HEK293T (cell line): ENCODE results near the gene ATP13A4.

Experiments used
- CTCF ChIA-PET: fragments of 350-600 bp; formaldehyde crosslinking; extraction: SDS; loops from one replicate; lab custom pipeline; 2021; ENCODE audit warnings: antibody characterized with exemption, inconsistent platforms; lab: Yijun Ruan, JAX
- POLR2A ChIA-PET: fragments of 350-600 bp; formaldehyde crosslinking; extraction: SDS; loops from one replicate; lab custom pipeline; 2020; ENCODE audit warnings: antibody characterized with exemption, inconsistent platforms; lab: Yijun Ruan, JAX
- DNase-seq: peaks from one replicate; pipeline ENCODE4 v3.0.0; 2012; ENCODE audit warnings: mixed read lengths; ENCODE audit errors: extremely low spot score
- ARNT ChIP-seq: fragments of 450-650 bp; IDR thresholded peaks from 2 replicates; pipeline ENCODE4 v1.6.1; 2017; ENCODE audit warnings: mild to moderate bottlenecking
- BHLHE40 ChIP-seq: fragments of 450-650 bp; IDR thresholded peaks from 2 replicates; pipeline ENCODE4 v1.6.1; 2016; ENCODE audit warnings: mild to moderate bottlenecking, moderate library complexity, borderline replicate concordance
- CTBP1 ChIP-seq: fragments of 450-650 bp; IDR thresholded peaks from 2 replicates; pipeline ENCODE4 v1.6.1; 2016; ENCODE audit warnings: borderline replicate concordance
- ELF4 ChIP-seq: fragments of 450-650 bp; IDR thresholded peaks from 2 replicates; pipeline ENCODE4 v1.6.1; 2017; ENCODE audit warnings: antibody characterized with exemption
- FOXA1 ChIP-seq: fragments of 450-650 bp; IDR thresholded peaks from 2 replicates; pipeline ENCODE4 v1.6.1; 2016; ENCODE audit warnings: mild to moderate bottlenecking
- FOXK2 ChIP-seq: fragments of 450-650 bp; IDR thresholded peaks from 2 replicates; pipeline ENCODE4 v1.6.1; 2016; ENCODE audit warnings: mild to moderate bottlenecking
- FOXM1 ChIP-seq: fragments of 450-650 bp; IDR thresholded peaks from 2 replicates; pipeline ENCODE4 v1.6.1; 2017; ENCODE audit warnings: mild to moderate bottlenecking, borderline replicate concordance
- HDGF ChIP-seq: fragments of 450-650 bp; IDR thresholded peaks from 2 replicates; pipeline ENCODE4 v1.6.1; 2017; ENCODE audit warnings: antibody characterized with exemption, borderline replicate concordance
- L3MBTL2 ChIP-seq: fragments of 450-650 bp; conservative IDR thresholded peaks from 2 replicates; pipeline ENCODE4 v1.6.1; 2016; ENCODE audit warnings: mild to moderate bottlenecking
- LEF1 ChIP-seq: fragments of 450-650 bp; IDR thresholded peaks from 2 replicates; pipeline ENCODE4 v1.6.1; 2017; ENCODE audit warnings: mild to moderate bottlenecking, borderline replicate concordance
- NFRKB ChIP-seq: fragments of 450-650 bp; IDR thresholded peaks from 2 replicates; pipeline ENCODE4 v1.6.1; 2016; ENCODE audit warnings: mild to moderate bottlenecking, moderate library complexity
- SP1 ChIP-seq: fragments of 450-650 bp; IDR thresholded peaks from 2 replicates; pipeline ENCODE4 v1.6.1; 2017
- SUZ12 ChIP-seq: fragments of 450-650 bp; IDR thresholded peaks from 2 replicates; pipeline ENCODE4 v1.6.1; 2016; ENCODE audit warnings: mild to moderate bottlenecking
- TARDBP ChIP-seq: fragments of 450-650 bp; IDR thresholded peaks from 2 replicates; pipeline ENCODE4 v1.6.1; 2016
- ZNF384 ChIP-seq: fragments of 450-650 bp; IDR thresholded peaks from 2 replicates; pipeline ENCODE4 v1.6.1; 2016
- TF ChIP-seq, protein P1 (sequence below): fragments of 450-650 bp; IDR thresholded peaks from 2 replicates; pipeline ENCODE4 v1.6.1; 2016

The ATP13A4 gene

DNA sequence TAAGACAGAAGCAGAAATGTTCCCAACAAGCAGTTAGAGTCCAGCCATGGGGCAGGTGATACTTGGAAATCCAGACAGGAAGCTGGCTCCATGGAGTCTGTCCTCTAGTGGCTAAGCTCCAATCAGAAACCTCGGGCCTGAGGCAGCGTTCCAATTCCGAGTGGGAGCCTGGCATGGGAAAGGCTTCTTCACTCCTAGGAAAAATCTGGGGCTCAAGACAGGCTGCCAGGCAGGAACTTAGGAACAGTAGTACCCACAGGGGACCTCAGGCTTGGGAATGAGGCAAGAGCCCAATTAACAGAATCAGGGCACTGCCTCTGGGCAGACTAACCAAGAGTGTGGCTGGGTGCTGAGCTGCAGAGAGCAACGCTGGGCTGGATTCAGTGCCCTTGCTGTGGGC is 6.2 kb upstream of the ATP13A4 start:
- POLR2A ChIA-PET = no interaction called here
- TF ChIP-seq TARDBP = no peak
- no peak for TF ChIP-seq ARNT
- no peak for TF ChIP-seq HDGF
- TF ChIP-seq FOXK2 = no peak
- CTCF ChIA-PET = no interaction called here
- DNase-seq = no peak

DNA sequence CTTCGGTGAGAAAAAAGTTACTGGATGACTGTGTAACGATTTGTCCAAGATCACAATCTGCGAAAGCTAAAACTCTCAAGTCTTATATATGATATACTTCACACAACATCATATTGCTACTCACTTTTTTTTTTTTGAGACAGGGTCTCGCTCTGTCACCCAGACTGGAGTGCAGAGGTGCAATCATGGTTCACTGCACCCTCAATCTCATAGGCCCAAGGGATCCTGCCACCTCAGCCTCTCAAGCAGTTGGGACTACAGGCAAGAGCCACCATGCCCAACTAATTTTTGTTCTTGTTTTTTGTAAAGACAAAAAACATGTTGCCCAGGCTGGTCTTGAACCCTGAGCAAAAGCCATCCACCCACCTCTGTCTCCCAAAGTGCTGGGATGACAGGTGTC is 5.4 kb upstream of the ATP13A4 start:
- TF ChIP-seq FOXM1 (no peak), SUZ12 (no peak), L3MBTL2 (no peak), CTBP1 (no peak), ELF4 (no peak), BHLHE40 (no peak), SP1 (no peak)
- CTCF ChIA-PET = no interaction called here
- no peak for DNase-seq
- POLR2A ChIA-PET = no interaction called here

DNA sequence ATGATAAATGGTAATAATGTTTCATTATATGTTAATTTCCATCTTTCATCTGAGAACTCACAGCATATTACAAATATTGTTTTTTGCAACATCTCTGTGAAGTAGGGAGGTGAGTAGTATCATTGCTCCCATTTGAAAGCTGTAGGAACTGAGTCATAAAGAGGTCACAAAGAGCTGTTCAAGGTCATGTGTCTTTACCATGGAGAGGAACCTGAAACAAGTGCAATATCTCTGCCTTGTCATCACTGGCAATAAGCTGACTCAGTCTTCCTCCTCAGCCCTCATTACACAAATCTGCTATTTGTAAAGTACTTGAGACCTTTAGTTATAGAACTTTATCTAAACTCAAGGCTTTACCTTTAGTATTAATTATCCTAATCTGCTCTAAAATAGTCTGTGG is 4.4 kb upstream of the ATP13A4 start:
- ChIA-PET POLR2A (no interaction called here), CTCF (no interaction called here)
- no peak for TF ChIP-seq FOXK2
- no peak for TF ChIP-seq BHLHE40
- no peak for TF ChIP-seq TARDBP
- no peak for TF ChIP-seq ZNF384
- no peak for TF ChIP-seq FOXM1
- TF ChIP-seq, protein P1, sequence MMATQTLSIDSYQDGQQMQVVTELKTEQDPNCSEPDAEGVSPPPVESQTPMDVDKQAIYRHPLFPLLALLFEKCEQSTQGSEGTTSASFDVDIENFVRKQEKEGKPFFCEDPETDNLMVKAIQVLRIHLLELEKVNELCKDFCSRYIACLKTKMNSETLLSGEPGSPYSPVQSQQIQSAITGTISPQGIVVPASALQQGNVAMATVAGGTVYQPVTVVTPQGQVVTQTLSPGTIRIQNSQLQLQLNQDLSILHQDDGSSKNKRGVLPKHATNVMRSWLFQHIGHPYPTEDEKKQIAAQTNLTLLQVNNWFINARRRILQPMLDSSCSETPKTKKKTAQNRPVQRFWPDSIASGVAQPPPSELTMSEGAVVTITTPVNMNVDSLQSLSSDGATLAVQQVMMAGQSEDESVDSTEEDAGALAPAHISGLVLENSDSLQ = no peak
- TF ChIP-seq SP1 = no peak
- no peak for TF ChIP-seq FOXA1
- no peak for TF ChIP-seq CTBP1
- no peak for TF ChIP-seq L3MBTL2
- TF ChIP-seq HDGF = no peak
- TF ChIP-seq LEF1 = no peak
- no peak for TF ChIP-seq ELF4
- TF ChIP-seq ARNT = no peak
- no peak for TF ChIP-seq NFRKB
- TF ChIP-seq SUZ12 = no peak
- DNase-seq = no peak

DNA sequence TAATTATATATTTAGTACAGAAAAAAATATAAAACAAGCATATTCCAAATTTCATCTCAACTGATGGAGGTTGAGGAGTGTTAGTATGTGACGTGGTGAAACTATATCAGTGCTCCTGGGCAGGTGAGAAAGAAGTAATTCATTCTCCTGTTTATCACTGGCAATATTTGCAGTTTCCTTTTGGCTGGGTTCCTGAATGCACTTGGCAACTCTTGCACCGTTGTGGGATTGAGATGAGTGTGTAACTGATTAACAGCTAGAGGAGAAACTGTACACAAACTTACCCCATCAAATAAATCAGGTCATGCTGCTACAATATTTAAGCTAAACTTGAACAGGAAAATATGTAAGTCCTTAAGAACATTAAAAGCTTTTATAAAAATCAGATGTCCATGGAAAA is 2.1 kb upstream of the ATP13A4 start:
- ChIA-PET CTCF (no interaction called here), POLR2A (no interaction called here)
- TF ChIP-seq NFRKB (no peak), ZNF384 (no peak), CTBP1 (no peak), FOXK2 (no peak), L3MBTL2 (no peak), TARDBP (no peak), ELF4 (no peak), SUZ12 (no peak), SP1 (no peak), BHLHE40 (no peak), HDGF (no peak), LEF1 (no peak), FOXA1 (no peak), FOXM1 (no peak), ARNT (no peak)
- TF ChIP-seq, protein P1 = no peak
- DNase-seq = no peak

DNA sequence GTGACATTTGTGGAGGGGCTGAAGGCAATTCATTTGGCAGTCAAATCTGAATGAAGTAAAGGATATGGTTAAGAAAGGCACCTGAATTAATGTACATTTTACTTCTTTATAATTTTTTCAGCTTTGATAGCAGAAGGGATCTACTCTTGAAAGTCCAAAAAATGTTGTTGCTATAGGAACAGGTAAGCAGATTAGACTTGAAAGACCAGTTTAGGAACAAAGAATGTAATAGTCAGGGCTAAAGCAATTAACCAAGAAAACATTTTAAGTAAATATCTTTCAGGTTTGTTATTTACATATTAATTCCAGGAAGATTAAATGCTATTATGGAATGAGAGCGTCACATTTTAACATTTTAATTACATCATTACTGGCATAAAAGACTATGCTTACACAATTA is 1.1 kb downstream of the ATP13A4 start:
- ChIA-PET POLR2A (no interaction called here), CTCF (no interaction called here)
- TF ChIP-seq FOXK2 (no peak), HDGF (no peak), SP1 (no peak), ELF4 (no peak), FOXA1 (no peak), L3MBTL2 (no peak), SUZ12 (no peak), LEF1 (no peak), ZNF384 (no peak), TARDBP (no peak), BHLHE40 (no peak)
- TF ChIP-seq, protein P1 = no peak
- no peak for DNase-seq

DNA sequence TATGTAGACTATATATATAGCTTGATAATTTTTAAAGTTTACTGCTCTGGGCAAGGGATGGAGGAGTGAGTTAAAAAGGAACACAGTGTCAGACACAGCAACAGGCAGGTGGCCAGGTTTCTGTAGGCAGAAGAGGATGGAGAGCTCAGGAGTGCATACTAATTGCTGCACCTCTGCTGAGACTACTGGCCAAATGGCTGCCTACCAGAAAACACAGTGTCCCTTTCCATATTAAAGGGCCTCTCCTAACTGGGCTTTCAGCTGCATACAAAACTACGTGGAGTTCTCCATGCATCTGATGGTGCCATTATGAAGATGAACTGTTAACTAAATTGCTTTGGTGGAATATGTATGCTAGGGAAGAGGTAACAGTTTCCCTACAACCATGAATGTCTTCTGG is 1.8 kb downstream of the ATP13A4 start:
- ChIA-PET POLR2A (no interaction called here), CTCF (no interaction called here)
- TF ChIP-seq L3MBTL2 (no peak), CTBP1 (no peak), NFRKB (no peak), LEF1 (no peak), HDGF (no peak), FOXA1 (no peak), ELF4 (no peak), BHLHE40 (no peak), ARNT (no peak), FOXM1 (no peak), ZNF384 (no peak)
- TF ChIP-seq, protein P1 = no peak
- DNase-seq = no peak
